ENCODE measurements around the gene ANGPTL5.
A peak's percentile ranks its signal among the peaks of the same experiment; 100 is the strongest.
"Not testable (repeated sequence)": the region's sequence is repeated elsewhere in the genome, so short reads cannot be mapped to it uniquely, and the experiment has no call there.

The ANGPTL5 gene

GRCh38 chr11:101862391-101863233 lies 53.7 kb downstream of the ANGPTL5 start:
- TF ChIP-seq CTCF (IDR thresholded peaks at IDR 0.05; ENCODE audit: low read depth, low read length, missing control alignments): peak; percentile 51
- DNase-seq (ENCODE audit: extremely low read depth, low read depth): peak; percentile 44
- no peak overlapping the region for H3K4me3 ChIP-seq (replicated peaks; ENCODE audit: low read depth, low read length)

- peak; percentile 81 for TF ChIP-seq CTCF (IDR thresholded peaks at IDR 0.05; ENCODE audit: low read depth, low read length, missing control alignments)
- DNase-seq (ENCODE audit: extremely low read depth, low read depth): peak; percentile 51
- no peak overlapping the region for H3K4me3 ChIP-seq (replicated peaks; ENCODE audit: low read depth, low read length)
Measured at GRCh38 chr11:101860696-101861427, 55.5 kb downstream of the ANGPTL5 start.

GRCh38 chr11:101852260-101852659 lies 64.1 kb downstream of the ANGPTL5 start:
- not testable (repeated sequence) for DNase-seq (ENCODE audit: extremely low read depth, low read depth); H3K4me3 ChIP-seq (replicated peaks; ENCODE audit: low read depth, low read length)

GRCh38 chr11:101848262-101848661 lies 68.1 kb downstream of the ANGPTL5 start:
- TF ChIP-seq CTCF (IDR thresholded peaks at IDR 0.05; ENCODE audit: low read depth, low read length, missing control alignments): no peak
- H3K4me3 ChIP-seq (replicated peaks; ENCODE audit: low read depth, low read length): no peak overlapping the region
- no peak for DNase-seq (ENCODE audit: extremely low read depth, low read depth)

GRCh38 chr11:101844608-101845007 lies 71.7 kb downstream of the ANGPTL5 start:
- H3K4me3 ChIP-seq (replicated peaks; ENCODE audit: low read depth, low read length): no peak overlapping the region
- DNase-seq (ENCODE audit: extremely low read depth, low read depth): no peak
- TF ChIP-seq CTCF (IDR thresholded peaks at IDR 0.05; ENCODE audit: low read depth, low read length, missing control alignments): no peak

GRCh38 chr11:101840704-101841103 lies 75.6 kb downstream of the ANGPTL5 start:
- H3K4me3 ChIP-seq (replicated peaks; ENCODE audit: low read depth, low read length): no peak overlapping the region
- no peak for TF ChIP-seq CTCF (IDR thresholded peaks at IDR 0.05; ENCODE audit: low read depth, low read length, missing control alignments)
- no peak for DNase-seq (ENCODE audit: extremely low read depth, low read depth)

Measured in HFF-Myc (cell line).